Stimulated activated CD8-positive, alpha-beta memory T cell treated with anti-CD3 and anti-CD28 coated beads, Interleukin-4, amount 100 ng/mL, for 48 hours (primary cell): ENCODE measurements around the gene PATL1.
"Not testable (repeated sequence)": the region's sequence is repeated elsewhere in the genome, so short reads cannot be mapped to it uniquely, and the experiment has no call there.

Source experiments
- DNase-seq: peaks from one replicate; pipeline ENCODE4 v3.0.0-alpha.2; 2020

The PATL1 gene

DNA sequence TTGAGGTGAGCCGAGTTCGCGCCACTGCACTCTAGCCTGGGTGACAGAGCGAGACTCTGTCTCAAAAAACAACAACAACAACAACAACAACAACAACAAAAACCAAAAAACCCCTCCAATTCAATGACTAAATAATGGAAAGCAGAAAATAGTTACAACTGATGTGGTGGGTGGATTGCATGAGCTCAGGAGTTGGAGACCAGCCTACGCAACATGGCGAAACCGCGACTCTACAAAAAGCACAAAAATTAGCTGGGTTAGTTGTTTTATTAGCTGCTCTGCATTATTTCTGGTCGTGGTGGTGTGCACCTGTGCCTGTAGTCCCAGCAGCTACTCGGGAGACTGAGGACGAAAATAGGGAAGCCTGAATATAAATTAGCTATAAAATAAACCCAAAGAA, 2.6 kb upstream of the PATL1 start:
- no peak for DNase-seq

DNA sequence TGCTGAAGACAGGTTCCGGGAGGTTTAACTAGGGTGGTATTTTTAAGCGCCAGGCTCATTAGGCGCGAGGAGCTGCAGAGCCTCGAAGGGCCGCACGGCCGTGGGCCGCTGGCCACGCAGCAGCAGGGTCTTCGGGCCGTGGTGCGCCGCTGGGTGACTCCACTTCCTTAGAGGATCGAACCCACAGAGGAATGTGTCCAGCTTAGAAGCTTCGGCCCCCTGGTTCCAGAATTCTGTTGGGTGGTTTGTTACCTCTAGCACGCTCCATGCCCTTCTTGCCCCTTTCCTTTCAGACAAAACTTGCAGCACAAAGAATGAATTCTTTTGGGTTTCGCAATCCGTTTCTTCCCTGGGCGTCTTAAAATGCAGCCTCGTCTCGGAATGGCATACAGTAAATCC, 773 bp upstream of the PATL1 start:
- DNase-seq, result peak; percentile 43

DNA sequence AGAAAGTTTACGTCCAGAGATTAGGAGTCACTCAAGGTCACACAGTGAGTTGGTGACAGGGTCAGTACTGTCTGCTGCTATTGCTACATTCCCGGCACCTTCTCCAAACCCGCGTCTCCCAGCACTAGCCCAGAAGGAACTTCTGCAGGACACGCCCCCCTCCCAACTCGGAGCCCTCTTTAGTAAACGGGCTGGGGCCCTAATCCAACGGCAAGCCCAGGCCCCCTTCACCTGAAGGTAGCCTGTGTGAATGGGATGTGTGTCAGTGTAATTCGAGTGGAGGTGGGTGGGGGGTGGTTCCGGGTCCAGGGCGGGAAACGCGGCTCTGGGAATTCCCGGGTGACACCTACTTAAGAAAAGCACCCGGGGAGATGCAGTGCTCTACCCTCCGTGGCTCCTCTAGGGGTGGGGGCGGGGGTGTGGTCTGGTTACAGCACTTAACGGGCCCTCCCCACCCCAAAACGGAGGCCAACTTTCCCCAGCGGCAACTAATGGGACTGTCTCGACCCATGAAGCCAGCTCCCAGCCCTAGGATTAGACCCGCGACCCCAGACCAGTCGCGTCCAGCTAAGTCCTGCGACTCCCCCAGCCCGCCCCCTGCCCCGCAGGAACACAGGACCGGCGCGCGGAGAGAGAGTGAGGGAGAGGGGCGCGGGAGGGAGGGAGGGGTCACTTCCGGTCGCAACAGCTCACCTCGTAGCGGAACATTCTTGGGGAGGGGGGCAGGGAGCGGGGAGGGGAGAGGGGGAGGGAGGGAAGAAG, 468 bp downstream of the PATL1 start:
- DNase-seq, result peak; percentile 76

DNA sequence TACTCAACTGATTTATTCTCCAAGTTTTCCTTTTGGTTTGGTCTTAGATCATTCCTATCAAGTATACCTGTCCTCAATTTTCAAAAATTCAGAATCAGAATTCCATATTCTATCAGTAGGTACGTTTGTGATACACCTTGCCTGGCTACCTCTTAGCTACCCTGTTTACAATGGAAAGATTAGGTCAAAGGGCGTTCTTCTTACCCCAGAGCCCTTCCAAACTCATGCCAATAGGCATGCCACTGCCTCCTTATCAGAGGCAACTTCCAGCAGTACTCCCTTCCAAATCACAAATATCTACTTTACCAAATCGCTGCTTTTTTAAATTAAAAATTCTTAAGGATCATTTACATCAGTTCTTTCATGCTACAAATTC, 1.0 kb downstream of the PATL1 start:
- no peak for DNase-seq

DNA sequence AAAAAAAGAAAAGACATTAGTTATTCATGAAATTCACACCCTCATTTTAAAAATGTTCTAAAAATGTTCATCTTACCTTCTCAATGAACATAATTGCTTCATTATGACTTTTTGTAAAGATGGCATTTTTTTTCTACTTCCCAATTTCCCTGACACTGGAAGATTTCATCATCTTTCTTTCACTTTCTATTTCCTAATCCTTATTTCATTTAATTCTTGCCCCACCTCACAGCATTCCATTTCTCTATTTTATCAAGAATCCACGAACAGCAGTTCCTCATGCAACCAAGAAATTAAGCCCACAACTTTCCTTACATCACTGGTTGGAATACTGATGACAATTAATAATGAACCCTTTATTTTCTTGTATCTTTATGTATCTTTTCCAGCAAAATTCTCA, 1.9 kb downstream of the PATL1 start:
- no peak for DNase-seq

DNA sequence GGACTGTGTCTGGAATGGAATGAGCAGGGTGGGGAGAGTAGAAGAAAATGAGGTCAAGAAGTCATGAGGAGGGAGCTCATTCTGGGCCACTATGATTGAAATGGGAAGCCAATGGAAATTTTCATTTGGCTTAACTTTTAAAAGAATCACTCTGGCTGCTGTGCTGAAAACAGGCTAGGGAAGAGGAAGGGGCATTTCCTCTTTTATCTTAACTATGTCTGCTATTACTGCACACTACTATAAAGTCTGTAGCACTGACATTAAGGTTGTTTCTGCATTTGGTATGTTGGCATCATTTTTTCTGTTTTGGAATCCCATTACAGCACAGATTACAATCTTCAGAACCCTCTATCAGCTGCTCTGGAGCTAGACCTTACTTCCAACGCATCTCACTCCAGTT, 8.2 kb downstream of the PATL1 start:
- DNase-seq, result no peak

DNA sequence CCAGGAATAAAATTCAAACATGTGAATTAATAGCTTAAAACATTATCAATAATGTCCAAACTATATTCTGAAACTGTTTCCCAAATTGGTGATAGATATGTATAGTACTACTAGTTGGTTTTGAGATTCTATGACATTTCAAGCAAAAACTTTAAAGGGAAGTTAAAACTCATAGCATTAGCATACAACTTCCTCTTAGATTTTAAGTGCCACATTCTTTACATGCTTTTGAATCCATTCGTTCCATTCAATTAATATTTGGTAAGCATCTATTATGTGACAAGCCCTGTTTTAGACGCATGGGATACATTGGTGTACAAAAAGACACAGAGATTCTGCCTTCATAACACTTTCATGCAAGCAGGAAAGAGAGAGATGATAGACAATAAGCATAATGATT, 8.9 kb downstream of the PATL1 start:
- no peak for DNase-seq

DNA sequence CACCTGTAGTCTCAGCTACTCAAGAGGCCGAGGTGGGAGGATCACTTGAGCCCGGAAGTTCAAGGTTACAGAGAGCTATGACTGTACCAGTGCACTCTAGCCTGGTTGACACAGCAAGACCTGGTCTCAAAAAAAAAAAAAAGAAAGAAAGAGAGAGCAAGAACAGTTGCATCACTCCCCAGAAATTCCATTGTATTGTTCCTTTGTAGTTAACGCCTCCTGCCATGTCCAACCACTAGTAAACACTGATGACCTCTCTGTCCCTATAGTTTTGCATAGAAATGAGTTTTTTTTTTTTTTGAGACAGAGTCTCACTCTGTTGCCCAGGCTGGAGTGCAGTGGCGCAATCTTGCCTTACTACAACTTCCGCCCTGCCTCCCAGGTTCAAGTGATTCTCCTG, 10.8 kb downstream of the PATL1 start:
- DNase-seq, result no peak

DNA sequence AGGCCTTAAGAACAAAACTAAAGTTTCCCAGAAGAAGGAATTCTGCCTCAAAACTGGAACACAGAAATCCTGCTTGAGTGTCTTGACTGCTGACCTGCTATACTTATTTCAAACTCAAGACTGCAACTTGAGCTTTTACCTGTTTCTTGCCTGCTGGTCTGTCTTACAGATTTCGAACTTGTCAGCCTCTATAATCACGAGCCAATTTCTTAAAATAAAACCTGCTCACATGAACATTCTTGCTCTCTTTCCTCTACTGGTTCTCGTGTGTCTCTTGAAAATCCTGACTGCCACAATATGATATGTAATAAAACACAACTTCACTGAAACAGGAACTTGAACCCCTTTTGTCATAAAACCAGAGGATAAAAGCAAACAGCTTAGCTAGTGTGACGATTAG, 13.9 kb downstream of the PATL1 start:
- DNase-seq, result no peak

DNA sequence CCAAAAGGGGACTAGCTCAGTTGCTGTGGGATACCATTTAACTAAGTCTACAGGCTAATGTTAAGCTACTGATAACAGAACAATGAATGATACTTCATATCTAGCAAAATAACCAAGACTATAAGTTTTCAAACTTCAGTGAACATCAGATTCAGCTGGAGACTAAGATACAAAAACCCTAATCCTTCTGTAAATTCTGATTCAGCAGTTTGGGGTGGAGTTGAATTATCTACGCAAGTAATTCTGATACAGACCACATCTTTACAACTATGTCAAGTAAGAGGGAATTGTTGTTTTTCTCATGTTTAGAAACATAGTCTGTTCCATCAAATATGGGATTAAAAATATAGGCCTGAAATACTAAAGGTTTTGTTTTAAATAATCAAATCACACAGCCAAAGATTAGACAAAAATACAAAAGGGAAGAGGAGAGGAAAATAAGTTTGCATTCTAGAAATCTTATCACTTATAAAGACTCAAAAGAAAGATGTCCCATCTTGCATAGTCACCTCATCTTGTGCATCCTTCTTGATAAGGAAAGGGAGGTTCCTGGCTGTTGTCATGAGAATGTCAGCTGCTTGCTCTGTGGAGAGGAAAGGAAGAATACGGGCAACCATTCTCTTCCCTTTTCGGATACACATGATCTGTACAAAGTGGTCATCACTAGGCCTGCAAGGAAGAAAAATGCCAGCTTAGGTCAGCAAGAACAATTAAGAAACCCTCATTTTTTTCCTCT, 21.4 kb downstream of the PATL1 start:
- DNase-seq, result no peak

DNA sequence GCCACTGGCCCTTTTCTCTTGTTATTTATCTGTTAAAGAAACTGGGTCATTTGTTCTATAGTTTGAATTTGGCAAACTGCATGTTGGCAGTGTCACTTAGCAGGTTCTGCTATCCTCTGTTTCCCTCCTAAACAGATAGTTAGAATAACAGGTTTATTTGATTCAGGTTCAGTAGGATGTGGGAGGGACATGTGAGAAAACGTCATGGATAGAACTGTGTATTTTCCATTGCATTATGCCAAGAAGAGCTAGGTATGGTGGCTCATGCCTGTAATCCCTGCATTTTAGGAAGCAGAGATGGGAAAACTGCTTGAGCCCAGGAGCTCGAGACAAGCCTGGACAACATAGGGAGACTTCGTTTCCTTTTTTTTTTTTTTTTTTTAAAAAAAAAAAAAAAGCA, 24.3 kb downstream of the PATL1 start:
- DNase-seq, result no peak

DNA sequence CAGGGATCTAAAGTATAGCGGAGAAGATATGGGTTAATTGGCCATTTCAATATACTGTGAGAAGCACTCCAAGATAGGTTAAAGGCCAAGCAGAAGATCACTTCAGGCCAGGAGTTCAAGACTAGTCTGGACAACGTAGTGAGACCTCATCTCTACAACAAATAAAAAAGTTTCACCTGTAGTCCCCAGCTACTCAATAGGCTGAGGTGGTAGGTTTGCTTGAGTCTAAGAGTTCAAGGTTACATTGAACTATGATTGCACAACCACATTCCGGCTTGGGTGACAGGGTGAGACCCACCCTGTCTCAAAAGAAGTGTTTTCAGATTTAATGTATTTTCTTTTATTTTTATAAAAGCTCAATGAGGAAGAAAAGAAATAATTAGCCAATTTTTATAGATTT, 25.4 kb downstream of the PATL1 start:
- DNase-seq, result no peak

DNA sequence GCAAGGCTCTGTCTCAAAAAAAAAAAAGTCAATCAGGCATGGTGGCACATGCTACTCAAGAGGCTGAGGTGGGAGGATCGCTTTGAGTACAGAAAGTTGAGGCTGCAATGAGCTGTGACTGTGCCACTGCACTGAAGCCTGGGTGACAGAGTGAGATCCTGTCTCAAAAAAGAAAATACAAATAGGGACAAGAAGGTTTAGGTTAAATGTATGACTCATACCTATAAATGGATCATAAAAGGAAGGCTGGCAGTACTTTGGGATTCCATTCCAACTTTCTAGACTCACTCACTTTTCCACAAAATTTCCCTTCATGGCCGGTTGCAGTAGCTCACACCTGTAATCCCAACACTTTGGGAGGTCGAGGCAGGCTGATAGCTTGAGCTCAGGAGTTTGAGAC, 27.7 kb downstream of the PATL1 start:
- no peak for DNase-seq

DNA sequence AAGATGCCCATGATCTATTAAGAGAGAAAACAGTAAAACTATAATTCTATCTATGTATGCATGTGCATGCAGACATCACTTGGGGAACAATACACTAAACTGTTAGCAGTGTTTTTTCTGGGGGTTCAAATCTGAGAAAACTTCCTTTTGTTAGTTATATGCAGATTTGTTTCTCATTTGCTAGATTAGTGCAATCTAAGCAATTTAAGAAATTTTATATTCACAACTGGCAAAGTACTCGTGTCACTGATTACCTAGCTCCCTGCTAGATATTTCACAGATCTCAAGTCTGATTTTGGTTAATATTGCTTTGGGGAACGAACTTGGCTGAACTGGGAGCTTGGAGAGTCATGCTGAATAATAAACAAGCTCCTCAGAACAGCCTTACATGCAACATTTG, 38.3 kb downstream of the PATL1 start:
- no peak for DNase-seq

DNA sequence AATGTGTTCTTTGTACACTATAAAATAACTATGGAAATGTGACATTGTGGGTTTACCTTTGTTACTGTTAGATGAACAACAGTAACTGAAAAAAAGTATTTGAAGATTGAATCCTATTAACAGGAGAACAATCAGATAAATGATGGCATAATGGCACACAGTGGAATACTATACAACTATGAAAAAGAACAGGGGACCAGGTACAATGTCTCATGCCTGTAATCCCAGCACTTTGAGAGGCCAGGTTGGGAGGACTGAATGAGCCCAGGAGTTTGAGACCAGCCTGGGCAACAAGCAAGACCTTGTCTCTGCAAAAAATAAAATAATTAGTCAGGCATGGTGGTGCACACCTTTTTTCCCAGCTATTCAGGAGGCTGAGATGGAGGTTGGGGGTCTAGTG, 38.8 kb downstream of the PATL1 start:
- DNase-seq, result no peak

DNA sequence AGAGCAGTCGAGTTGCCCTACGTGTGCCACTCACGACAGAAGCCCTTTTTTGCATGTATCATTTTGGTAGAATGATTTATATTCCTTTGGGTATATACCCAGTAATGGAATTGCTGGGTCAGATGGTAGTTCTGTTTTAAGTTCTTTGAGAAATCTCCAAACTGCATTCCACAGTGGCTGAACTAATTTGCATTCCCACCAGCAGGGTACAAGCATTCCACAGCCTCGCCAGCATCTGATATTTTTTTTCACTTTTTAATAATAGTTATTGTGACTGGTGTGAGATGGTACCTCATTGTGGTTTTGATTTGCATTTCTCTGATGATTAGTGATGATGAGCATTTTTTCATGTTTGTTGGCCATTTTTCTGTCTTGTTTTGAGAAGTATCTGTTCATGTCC, 41.9 kb downstream of the PATL1 start:
- DNase-seq, result not testable (repeated sequence)

DNA sequence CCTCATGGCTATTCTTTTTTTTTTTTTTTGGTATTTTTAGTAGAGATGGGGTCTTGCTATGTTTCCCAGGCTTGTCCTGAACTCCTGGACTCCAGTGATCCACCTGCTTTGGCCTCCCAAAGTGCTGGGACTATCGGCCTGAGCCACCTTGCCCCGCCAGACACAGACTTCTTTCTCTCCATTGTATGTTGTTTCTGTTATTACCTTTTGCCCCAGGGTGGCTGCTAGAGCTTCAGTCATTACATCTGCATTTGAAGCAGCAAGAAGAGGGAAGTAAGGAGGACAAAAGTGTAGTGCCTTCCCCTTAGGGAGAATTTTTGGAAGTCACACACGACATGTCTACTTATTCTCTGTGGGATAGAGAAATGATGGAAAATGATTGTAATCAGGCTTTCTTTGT, 43.1 kb downstream of the PATL1 start:
- DNase-seq, result no peak

DNA sequence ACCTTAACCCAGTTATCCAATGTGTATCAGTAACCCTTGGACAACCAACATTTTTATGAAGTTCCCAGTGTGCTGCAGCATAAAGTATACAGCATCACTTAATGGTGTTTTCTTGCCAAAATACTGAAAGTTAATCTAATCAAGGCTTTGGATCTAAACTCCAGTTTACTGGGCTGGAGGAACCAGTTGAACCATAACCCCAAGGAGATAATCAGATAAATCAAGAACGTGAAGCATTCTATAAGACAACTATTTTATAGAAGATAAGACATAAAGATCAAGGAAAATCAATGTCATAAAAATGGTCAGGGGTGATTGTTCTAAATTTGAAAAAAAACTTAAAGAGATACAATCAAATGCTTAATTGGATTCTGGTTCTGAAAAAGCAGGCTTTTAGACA, 51.0 kb downstream of the PATL1 start:
- DNase-seq, result no peak

DNA sequence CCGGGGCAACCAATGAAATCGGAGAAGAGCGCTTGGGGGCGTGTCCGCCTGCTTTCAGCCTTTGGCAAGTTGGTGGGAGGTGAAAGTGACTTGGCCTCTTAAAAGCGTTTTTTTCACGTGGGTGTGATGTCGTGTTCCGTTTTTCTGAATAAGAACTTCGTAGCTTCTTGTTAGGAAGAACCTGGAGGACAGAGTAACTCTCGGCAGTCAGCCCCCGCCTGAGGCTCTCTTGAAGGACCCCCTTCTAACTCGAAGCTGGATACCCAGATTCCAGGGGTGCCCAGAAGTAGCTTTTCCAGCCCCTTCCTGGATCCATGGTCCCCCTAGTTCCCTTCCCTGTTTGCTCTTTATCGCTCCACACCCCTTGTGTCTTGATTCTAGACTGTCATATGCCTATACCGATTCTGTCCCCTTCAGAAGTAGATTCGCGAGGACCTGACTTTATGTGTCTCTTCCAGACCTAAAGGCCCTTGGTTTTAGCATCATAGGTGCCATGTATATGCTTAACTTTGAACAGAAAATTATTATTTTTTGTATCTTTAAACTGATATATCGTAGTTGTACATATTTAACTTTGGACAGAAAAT, 52.3 kb downstream of the PATL1 start:
- no peak for DNase-seq

DNA sequence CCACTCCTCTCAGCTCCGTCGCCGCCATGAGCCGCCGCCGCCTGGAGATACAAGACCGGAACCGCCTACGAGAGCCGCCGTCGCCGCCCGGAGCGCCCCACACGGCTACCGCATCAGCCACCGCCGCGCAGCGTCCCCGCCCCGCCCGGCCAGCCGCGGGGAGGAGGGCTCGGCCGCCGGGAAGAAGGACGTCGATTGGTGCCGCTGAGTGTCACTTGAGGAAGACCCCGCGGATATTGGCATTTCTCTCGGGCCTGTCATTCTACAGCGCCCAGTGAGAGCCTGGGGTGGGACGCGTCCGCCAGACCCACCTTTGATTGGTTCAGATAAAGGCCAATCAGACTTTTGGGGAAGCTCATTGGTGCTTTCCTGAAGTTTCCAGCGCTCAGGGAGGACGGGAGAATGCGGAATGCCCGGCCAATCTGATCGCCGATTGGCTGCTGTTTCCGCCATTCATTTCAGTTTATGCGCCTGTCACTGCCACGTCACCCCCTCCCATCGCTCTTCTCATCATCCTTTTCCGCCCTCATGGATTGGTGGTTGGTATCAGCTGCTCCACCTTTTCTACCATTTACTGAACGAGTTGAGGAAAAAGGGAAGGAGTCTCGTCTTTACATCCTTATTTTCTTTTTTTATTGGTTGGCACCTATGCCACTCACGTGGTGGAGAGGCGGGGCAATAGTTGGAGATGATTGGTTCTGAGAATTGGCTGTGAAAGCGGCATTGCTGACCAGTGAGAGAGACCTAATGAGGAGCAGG, 53.0 kb downstream of the PATL1 start, which contains the start of gene OSBP:
Gene OSBP, minus strand, starts transcription at position 138 of the 759 bp plus-strand sequence. Its CDS starts 110 bp downstream, at position 28.
- DNase-seq, result peak; percentile 96

DNA sequence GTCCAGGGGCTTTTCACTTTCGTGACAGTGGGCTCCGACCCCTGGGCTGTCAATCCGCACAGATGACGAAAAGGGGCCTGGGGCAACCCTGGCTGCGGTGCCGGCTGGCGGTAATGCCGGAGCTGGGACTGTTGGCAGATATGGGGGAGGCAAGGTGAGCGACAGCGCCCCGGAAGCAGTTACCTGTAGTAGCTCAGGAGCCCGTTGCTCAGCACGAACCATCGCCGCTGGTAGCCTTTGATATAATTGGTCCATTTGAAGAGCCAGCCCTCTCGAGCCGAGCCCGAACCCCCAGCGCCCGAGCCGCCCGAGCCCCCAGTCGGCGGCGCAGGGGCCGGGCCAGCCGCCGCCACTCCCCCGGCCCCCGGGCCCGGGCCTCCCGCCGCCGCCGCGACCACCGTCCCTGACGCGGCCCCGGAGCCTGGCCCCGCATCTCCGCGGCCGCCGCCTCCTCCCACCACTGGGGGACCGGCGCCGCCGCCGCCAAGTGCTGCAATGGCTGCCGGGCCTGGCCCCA, 53.7 kb downstream of the PATL1 start:
- peak; percentile 69 for DNase-seq

DNA sequence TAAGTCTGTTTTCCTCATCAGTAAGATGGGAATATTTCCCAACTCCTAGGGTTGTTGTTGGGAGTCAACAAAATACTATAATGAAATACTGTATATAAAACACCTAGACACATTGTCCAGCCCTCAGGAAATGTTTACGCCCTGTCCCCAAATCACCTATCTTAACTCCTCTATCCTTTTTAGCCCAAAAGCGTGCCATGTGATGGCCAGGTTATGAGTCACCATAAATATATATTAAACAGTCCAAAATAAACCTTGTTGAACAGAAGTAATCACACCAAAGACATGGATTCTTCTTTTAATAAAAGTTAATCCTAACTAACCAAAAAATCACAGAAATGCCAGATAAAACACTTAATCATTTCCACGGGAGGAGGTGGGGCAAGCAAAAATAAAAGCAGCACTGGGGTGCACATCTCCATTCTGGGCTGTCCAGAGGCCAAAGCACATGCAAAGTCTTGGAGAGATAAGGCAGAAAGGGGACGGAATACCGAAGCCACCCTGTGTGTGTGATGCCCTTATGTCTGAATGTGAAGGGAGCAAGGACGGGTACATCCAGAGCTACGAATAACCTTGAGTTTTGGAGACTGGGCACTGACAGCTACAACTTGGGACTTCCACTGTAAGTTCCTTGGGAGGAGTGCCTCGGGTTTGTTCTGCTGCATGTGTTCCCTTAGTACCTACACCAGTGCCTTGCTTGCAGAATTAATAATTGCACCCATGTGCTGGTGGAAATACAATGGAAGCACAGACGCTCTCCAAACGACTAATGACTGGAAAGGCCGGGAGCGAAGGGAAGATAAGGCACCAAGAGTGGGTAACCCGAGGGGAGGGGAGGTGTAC, 54.3 kb downstream of the PATL1 start:
- DNase-seq, result no peak
